Mammary epithelial cell (primary cell): ENCODE measurements around the gene FAM47B.

Experiments
- CTCF ChIP-seq, 2 donors: IDR thresholded peaks in 1 of 2; conservative IDR thresholded peaks in 1 of 2; 2 replicates each; pipeline ENCODE4 v1.5.1; 2011 to 2012; ENCODE audit warnings: inconsistent platforms in 2 of 2, low read length in 2 of 2, mild to moderate bottlenecking in 2 of 2, control low read depth in 1 of 2, low read depth in 1 of 2; ENCODE audit not compliant: insufficient read depth in 1 of 2; ENCODE audit errors: extremely low read depth in 1 of 2
- EZH2 ChIP-seq: IDR thresholded peaks from 2 replicates; pipeline ENCODE4 v1.6.1; 2012; ENCODE audit warnings: low read length, inconsistent platforms, borderline replicate concordance

- TF ChIP-seq CTCF (conservative IDR thresholded peaks at IDR 0.05 in 1 of 2, IDR thresholded peaks at IDR 0.05 in 1 of 2; ENCODE audit: extremely low read depth in 1 of 2, insufficient read depth in 1 of 2, low read depth in 1 of 2, low read length in 2 of 2) (no peak), EZH2 (no peak)
These were observed at the start of gene FAM47B for GRCh38 chrX:34942496-34942895.
